ENCODE results near the gene NSRP1.

DNA sequence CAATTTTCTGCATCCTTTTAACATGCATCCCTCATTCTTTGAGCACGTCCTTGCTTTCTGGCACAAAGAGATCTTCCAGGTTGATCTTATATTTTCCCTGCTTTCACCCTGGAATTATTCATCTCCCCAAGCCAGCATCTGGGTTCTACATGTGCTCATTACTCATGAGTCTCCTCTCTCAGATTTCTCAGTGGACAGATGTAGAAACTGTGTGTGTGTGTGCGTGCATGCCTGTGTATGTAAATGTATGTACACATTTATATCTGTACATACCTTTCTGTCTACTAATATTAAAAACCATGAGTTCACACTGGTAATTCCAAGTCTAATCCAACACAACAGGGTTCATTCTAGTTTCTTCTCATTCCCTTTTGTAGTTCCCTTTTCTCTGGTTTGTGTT lies 41.9 kb upstream of the NSRP1 start:
- TF ChIP-seq EZH2phosphoT487 (IDR thresholded peaks at IDR 0.05; ENCODE audit: insufficient read depth, low read depth) (no peak), EZH2 (IDR thresholded peaks at IDR 0.05; ENCODE audit: insufficient read depth, poor library complexity, severe bottlenecking) (no peak)

All from GM23248 (cell line).